Fibroblast of the conjunctiva (primary cell): ENCODE data around the gene MITF.
"Not testable (repeated sequence)": the region's sequence is repeated elsewhere in the genome, so short reads cannot be mapped to it uniquely, and the experiment has no call there.

ENCODE experiments used
- DNase-seq: peaks from one replicate; pipeline ENCODE4 v3.0.0-alpha.2; 2010; ENCODE audit warnings: low read depth

MITF gene

GRCh38 chr3:69872783-69873378 is 133.6 kb downstream of the MITF start:
- no peak for DNase-seq

GRCh38 chr3:69876073-69876472 is 136.8 kb downstream of the MITF start:
- DNase-seq = no peak

- DNase-seq = no peak
These were observed 139.0 kb downstream of the MITF start for GRCh38 chr3:69878254-69878653.

DNA sequence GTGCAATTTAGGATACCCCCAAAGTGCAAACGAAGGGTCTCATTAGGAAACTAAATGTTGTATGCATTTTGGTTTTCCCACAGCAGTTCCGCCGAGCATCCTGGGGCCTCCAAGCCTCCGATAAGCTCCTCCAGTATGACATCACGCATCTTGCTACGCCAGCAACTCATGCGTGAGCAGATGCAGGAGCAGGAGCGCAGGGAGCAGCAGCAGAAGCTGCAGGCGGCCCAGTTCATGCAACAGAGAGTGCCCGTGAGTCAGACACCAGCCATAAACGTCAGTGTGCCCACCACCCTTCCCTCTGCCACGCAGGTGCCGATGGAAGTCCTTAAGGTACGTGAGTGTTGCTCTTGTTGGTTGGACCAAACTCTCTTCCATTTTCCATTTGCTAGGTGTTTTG is 139.8 kb downstream of the MITF start:
- DNase-seq = no peak

DNA sequence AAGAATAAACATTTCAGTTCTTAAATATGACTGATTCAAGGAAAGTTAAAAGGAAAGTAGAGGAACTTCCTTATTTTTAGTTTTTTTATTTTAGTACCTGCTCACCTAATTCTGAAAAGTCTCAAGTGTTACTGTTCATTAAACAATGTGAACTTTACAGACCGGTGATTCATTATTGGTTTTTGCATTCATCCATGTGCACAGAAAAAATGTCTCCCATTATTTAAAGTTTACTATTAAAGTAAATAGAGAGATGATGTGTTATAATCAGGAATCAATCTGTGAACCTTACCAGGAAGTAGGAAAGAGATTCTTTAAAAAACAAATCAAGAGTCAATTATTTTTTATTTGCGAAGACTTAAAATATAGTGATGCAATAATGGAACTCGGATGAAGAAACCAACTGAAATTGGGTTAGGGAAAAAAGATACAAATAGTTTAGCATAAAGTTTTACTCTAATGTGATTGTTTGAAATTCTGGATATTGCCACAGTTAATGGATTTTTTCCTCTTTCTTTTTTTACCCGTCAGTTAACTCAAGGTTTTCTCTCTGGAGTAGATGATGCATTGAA is 140.9 kb downstream of the MITF start:
- no peak for DNase-seq

DNA sequence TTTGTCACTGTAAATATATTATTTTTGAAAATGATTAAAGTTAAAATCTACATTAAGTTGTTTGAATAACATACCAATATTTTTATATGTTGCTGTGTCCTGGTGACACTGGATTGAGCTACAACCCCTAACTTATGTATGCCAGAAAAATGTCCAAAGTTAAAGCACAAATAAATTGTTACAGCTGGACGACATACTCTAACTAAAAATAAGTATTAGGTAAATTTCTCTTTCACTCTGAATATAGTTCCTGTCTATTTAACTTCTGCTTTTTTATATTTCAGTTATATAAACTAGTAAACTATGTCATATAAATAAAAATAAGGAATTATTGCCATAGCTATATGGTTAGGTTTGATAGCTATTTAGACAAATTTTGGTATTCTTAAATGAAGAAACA is 141.8 kb downstream of the MITF start:
- no peak for DNase-seq

DNA sequence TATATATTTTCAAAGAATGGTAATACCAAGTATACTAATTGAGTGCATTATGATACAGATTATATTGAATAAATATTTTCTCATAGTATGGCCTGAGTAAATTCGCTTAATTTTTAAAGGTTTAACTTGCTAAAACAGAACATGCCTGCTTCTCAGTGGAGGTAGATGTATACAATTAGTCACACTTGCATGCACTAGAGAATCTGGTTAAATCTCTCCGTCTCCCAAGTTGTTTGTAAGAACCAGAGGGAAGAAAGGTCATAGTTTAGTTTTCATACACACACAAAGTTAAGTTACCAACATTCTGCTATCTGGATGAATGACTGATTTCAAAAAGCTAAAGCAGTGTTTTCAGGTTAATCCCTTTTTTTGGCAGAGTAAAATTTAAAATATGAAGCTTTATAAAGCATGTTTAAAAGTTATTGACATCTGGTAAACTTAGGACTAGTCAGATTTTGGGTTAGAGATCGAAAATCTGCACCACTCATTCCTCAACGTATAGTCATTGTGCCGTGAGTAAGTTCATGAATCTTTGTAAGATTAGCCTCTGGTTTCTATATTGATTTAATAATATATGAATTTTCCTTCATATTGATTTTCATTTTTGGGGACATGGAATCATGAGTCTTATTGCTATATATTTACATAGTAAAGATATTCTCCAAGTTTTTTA is 142.6 kb downstream of the MITF start:
- DNase-seq = no peak

DNA sequence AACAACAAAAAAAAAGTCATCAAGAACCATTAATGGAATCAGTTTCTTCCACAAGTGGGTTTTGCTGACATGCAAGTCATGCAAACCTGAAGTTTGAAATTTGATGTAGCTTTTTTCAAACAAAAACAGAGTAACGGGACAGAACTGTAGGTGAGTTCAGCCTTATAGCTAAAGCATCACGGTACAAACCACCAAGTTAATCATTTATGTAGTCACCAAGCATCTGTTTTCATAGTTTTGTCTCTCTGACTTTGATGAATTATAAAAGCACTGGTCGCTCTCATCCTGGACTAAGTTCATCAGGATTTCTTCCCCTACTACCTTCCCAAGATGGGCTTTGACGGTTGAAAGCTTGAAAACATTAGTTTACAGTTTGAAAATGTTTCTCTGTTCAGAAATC is 143.3 kb downstream of the MITF start:
- no peak for DNase-seq

DNA sequence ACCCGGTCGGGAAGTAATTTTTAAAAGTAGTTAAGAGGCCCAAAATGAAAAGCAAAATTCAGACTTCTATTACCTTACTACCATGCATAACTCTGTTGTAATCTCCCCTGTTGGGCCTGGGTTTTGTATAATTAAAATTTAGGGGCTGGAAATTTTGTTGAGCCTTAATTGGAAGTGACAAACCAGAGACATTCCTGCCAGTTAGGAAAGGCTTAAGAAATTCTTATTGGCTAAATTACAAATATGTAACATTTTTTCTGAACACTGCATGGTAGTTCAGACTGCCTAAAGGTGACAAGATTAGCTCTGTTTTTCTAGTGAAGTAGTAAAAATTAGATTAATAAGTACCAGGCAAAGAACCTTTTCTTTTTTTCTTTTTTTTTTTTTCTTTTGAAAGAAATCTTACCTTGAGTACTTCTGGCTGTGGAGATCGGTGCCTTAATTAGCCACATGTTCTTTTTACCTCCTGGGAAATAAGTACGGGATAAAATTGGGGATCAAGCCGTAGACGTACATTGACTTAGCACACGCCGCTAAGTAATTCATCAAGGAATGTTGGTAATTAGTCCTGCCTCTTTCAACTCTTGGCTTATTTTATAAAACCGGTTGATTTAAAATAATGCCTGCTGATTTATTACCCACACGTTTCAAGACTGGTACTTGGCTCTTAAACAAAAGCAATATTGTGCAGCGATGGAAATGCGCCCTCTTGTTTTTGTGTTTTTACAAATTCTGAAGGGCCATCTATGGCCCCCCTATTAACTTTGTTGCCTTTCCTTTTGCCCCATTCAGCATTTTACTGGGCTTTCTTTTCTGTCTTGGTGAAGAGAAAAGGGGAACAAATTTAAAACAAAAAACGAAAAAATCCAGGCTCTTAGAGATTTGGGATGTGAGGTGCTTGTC is 149.0 kb downstream of the MITF start:
- no peak for DNase-seq

GRCh38 chr3:69888943-69889315 is 149.7 kb downstream of the MITF start:
- DNase-seq = no peak

DNA sequence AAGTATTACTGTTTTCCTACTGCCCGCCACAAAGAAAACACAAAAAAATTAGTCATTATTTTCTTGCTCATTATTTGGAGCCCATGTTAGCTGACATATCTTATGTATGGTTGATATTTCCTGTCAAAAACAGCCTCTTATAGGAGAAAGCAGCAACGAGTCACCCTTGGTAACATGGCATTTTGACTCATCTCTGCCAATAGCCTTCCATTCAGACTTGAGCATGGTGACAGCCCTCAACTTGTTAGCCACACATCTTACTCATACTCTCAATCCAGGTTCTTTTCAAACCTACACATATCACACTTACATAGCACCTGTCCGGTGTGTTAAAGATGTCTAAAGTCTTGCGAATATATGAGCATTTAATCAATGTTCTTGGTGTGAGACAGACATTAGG is 150.8 kb downstream of the MITF start:
- DNase-seq = no peak

DNA sequence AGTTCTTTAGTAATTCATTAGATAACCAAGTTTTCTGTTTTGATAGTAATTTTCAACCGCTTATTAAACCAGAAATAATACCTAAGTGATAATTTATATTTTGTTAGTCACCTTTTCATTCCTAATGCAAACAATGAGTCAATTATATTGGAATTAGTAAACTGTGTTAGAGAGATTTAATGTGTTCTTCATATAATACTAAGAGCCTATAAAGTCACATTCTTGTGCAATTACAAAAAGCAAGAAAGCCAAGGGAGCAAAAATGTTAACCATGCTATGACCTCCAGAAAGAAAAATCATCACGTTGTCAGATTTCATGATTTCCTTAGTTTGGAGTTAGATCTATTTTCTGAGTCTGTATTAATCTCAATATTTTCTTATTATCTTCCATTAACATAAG is 151.4 kb downstream of the MITF start:
- DNase-seq = no peak

- no peak for DNase-seq
These were observed 153.4 kb downstream of the MITF start for GRCh38 chr3:69892706-69893105.

GRCh38 chr3:69893274-69893673 is 154.0 kb downstream of the MITF start:
- DNase-seq = no peak

- DNase-seq = no peak
These were observed 156.8 kb downstream of the MITF start for GRCh38 chr3:69896095-69896494.

DNA sequence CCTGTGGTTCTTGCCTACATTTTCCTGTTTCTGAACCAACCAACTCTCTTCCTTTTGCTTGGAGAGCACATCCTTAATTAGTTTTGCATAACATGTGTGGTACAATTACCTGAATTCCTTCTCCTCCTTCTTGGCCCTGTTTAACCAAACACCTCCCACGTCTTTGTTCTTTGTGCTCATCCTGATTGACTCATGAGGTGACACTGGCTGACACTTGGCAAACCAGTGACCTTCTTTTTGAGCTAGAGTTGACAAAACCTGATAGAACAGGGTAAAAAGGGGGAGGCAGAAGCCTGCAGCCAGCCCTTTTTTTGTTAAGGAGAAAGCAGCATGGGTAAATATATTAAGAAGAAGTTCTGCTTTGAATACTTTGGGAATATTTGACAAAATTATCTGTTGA is 161.1 kb downstream of the MITF start:
- no peak for DNase-seq

DNA sequence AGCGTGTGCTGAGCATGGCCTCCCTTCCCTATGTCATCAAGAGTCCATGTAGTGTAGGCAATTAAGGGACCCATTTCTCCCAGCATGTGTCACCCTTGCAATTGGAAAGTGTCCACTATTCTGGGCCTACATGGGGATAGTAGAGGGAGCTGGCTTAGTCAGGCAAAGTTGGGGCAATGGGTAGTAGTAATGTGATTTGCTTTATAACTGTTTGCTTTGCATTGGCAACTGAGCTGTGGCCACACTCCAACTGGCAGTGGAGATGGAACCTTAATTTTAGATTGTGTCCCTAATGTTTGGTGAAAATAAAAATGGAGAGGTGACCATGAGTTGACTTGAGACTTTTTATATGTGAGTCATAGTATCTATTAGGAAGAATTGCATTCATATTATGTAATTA is 162.5 kb downstream of the MITF start:
- DNase-seq = no peak

DNA sequence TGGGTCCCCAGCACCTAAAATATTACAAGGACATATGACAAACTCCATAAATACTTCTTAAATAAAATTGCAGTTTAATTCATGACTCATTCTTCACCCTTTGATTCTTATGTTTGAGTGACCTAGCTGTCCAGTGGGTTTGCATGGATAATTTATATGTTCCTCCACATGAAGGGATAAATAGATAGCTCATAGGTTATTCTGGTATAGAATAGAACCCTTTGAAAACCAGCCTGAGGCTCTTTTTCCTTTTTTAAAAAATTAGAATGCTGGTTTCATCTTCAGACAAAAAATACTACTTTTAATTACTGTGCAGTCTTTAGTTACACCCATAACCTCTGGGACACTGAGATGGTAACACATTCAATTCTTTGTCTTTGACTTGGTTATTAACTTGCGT is 163.1 kb downstream of the MITF start:
- DNase-seq = no peak

GRCh38 chr3:69906351-69906966 is 167.2 kb downstream of the MITF start:
- no peak for DNase-seq

GRCh38 chr3:69907554-69907953 is 168.3 kb downstream of the MITF start:
- DNase-seq = no peak

- DNase-seq = not testable (repeated sequence)
These were observed 170.6 kb downstream of the MITF start for GRCh38 chr3:69909859-69910258.

GRCh38 chr3:69913422-69913821 is 174.2 kb downstream of the MITF start:
- DNase-seq = no peak
